Measurements from ENCODE around the gene DKK3. TPM values are rescaled to one million over a fixed set of nuclear protein-coding genes. Genes with fewer than 3 reads are reported as not detected.

DKK3 gene
- total RNA-seq, 1 experiment from 2014 or later: 129 TPM

GRCh38 chr11:11982975-11983374, 25.5 kb downstream of the DKK3 start:
- no peak for DNase-seq (ENCODE audit: low spot score)

GRCh38 chr11:11982461-11982860, 26.0 kb downstream of the DKK3 start:
- no peak for DNase-seq (ENCODE audit: low spot score)

GRCh38 chr11:11981840-11982239, 26.6 kb downstream of the DKK3 start:
- DNase-seq (ENCODE audit: low spot score): no peak

- no peak for DNase-seq (ENCODE audit: low spot score)
Observed at GRCh38 chr11:11981364-11981763, 27.1 kb downstream of the DKK3 start.

GRCh38 chr11:11980841-11981308, 27.6 kb downstream of the DKK3 start:
- DNase-seq (ENCODE audit: low spot score): no peak

GRCh38 chr11:11980200-11980599, 28.2 kb downstream of the DKK3 start:
- no peak for DNase-seq (ENCODE audit: low spot score)

GRCh38 chr11:11979488-11980117, 28.8 kb downstream of the DKK3 start:
- peak; percentile 59 for DNase-seq (ENCODE audit: low spot score)

- peak; percentile 75 for DNase-seq (ENCODE audit: low spot score)
Observed at GRCh38 chr11:11978792-11979487, 29.5 kb downstream of the DKK3 start.

- no peak for DNase-seq (ENCODE audit: low spot score)
Observed at GRCh38 chr11:11978098-11978637, 30.3 kb downstream of the DKK3 start.

GRCh38 chr11:11977206-11977938, 31.1 kb downstream of the DKK3 start:
- peak; percentile 93 for DNase-seq (ENCODE audit: low spot score)

GRCh38 chr11:11976481-11977127, 31.8 kb downstream of the DKK3 start:
- DNase-seq (ENCODE audit: low spot score): peak; percentile 46

GRCh38 chr11:11975201-11976092, 33.0 kb downstream of the DKK3 start:
- peak; percentile 53 for DNase-seq (ENCODE audit: low spot score)

- no peak for DNase-seq (ENCODE audit: low spot score)
Observed at GRCh38 chr11:11973866-11974265, 34.6 kb downstream of the DKK3 start.

GRCh38 chr11:11973361-11973800, 35.0 kb downstream of the DKK3 start:
- no peak for DNase-seq (ENCODE audit: low spot score)

- no peak for DNase-seq (ENCODE audit: low spot score)
Observed at GRCh38 chr11:11972730-11973341, 35.6 kb downstream of the DKK3 start.

- no peak for DNase-seq (ENCODE audit: low spot score)
Observed at GRCh38 chr11:11971906-11972547, 36.4 kb downstream of the DKK3 start.

GRCh38 chr11:11970556-11970955, 37.9 kb downstream of the DKK3 start:
- no peak for DNase-seq (ENCODE audit: low spot score)

- DNase-seq (ENCODE audit: low spot score): no peak
Observed at GRCh38 chr11:11969380-11970215, 38.8 kb downstream of the DKK3 start.
